Measurements from ENCODE around the gene CCDC92.

Gene CCDC92

DNA sequence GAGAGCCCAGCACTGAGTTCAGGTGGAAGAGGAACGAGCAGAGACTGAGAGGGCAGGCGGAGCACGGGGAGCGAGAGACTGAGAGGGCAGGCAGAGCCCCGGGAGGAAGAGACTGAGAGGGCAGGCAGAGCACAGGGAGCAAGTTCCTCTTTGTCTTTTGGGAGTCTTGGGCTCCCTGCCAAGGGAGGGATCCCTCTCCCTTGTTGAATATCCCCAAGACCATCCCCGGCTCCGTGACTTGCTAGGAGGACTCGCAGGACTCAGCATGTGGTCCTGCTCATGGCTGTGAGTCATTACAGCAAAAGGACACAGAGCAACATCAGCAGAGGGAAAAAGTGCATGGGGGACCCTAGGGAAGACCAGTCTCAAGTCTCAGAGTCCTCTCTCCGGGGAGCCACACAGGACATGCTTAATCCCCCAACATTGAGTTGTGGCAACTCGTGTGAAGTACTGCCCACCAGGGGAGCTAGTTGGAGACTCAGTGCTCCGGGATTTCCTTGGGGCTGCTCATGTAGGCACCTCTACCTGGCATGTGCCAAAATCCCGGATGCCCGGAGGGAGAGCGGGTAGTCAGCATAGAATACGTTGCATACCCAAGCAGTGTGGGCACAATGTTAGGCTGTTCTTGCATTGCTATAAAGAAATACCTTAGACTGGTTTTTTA lies 81.0 kb downstream of the CCDC92 start:
- H3K4me3 ChIP-seq (ENCODE audit: low read depth, low read length) = no peak overlapping the region

DNA sequence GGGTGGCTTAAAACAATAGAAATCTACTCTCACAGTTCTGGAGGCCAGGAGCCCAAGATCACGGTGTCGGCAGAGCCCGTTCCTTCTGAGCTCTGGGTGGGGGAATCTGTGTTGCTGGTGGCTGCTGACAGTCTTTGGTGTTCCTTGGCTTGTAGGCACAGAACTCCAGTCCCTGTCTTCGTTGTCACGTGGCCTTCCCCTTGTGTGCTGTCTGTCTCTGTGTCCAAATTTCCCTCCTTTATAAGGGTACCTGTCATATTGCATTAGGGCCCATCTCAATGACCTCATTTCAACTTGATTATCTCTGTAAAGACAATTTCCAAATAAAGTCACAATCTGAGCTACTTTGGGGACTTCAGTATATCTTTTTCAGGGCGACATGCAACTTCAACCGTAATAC lies 81.6 kb downstream of the CCDC92 start:
- no peak overlapping the region for H3K4me3 ChIP-seq (ENCODE audit: low read depth, low read length)

DNA sequence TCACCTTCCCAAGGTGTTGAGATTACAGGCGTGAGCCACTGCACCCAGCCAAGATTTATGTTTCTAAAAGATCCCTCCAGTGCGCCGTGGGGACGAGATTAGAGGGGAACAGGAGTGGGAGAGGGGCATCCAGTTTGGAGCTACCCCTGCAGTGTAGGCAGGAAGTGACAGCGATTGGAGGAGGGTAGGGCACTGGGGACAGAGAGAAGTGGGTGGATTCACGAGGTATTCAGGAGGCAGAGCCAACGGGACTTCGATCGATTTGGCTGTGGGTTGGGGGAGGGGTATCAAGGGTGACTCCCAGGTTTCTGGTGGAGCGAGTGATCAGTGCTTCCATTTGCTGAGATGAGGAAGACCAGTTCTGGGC lies 82.1 kb downstream of the CCDC92 start:
- H3K4me3 ChIP-seq (ENCODE audit: low read depth, low read length) = no peak overlapping the region

DNA sequence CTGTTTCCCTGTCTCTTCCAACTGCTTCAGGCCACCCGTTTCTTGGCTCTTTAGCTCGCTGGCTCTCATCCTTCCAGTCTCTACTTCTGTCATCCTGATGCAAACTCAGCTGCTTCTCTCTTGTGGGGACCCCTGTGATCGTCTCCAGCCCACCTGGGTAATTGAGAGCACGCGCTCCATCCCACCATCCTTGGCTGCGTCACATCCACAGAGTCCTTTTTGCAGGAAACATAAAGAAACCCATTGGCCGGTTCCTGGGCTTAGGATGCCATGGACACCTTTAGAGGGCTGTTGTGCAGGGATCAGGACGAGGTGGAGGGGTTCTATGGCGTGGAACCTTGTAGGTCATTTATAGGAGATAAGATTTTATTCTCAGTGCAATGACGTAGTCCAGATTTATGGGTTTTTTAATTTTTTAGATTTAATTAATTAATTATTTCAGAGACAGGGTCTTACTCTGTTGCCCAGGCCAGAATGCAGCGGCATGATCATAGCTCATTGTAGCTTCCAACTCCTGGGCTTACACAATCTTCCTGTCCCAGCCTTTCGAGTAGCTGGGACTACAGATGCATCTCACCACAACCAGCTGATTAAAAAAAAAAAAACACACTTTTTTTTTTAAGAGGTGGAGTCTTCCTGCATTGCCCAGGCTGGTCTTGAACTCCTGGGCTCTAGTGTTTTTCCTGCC lies 82.6 kb downstream of the CCDC92 start:
- H3K4me3 ChIP-seq (ENCODE audit: low read depth, low read length) = no peak overlapping the region

DNA sequence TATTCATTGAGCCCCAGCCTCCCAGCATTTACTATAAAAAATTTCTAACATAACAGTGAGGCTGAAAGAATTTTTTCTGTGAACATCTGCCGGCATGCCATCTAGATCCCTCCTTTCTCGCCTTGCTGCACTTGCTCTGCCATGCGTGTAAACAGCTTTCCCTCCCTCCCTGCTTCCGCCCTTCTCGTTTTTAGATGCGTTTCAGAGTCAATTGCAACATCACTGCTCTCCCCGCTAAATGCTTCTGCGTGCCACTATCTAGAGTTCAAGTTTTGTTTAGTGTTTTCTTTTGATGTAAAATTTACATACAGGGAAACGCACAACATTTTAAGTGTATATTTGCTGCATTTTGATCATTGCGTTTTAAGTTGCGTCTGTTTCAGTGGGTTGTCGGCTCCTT lies 83.6 kb downstream of the CCDC92 start:
- H3K4me3 ChIP-seq (ENCODE audit: low read depth, low read length) = no peak overlapping the region

DNA sequence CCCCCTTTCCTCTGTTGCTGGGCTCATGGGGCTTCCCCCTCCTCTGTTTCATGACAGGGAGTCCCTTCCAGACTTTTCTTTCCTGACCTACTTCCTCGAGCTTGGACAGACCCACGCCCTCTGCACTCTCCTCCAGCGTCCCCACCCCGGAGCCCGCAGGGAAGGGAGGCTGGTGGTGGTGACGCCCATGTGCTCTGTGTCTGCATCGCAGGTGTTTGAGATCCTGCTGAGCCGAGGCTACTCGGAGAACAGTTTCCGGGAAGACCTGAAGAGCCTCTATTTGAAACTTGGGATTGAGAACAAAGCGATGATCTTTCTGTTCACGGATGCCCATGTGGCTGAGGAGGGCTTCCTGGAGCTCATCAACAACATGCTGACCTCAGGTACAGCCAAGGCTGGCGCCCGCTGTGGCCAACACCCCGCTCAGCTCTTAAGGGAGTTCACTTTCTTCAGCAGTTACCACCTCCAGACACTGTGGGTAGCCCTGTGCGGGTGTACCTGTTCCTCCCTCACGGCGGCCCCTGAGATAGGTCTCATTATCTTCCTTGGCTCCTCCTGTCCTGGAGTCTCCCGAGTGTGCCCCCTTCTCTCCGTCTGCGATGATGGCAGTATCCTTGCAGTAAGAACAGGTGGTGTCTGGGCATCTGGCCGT lies 85.6 kb downstream of the CCDC92 start:
- no peak overlapping the region for H3K4me3 ChIP-seq (ENCODE audit: low read depth, low read length)

DNA sequence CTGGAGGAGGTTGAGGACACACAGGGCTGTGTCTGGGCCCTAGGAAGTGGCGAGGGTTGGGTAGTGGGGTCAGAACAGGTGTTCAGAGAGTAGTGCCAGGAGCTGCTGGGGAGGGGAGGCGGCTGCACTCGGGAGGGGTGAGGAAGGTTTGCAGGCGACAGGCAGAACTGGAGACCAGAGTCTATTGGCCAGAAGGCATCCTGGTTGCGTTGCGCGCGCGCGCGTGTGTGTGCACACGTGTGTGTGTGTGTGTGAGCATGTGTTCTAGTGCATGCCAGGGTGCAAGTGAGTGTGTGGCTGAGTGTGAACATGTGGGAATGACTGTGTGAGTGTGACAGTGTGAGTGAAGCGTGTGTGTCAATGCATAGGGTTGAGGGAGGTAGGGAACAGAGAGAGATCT lies 86.4 kb downstream of the CCDC92 start:
- no peak overlapping the region for H3K4me3 ChIP-seq (ENCODE audit: low read depth, low read length)
